HEK293 (cell line): Measurements from ENCODE around the gene C1QTNF12.

Source experiments
- CTCF ChIA-PET: fragments of 350-600 bp; formaldehyde crosslinking; extraction: SDS; loops from one replicate; lab custom pipeline; 2021; ENCODE audit warnings: antibody characterized with exemption; lab: Yijun Ruan, JAX
- POLR2A ChIA-PET: fragments of 300-600 bp; formaldehyde crosslinking; extraction: SDS; loops from one replicate; lab custom pipeline; 2020; ENCODE audit warnings: antibody characterized with exemption, inconsistent platforms; lab: Yijun Ruan, JAX
- H3K27ac ChIP-seq: fragments of 200-500 bp; sonication (Bioruptor generic); 2 replicates; pipeline ENCODE4 v1.5.1; 2014; ENCODE audit warnings: low read depth, low read length, control low read depth, inconsistent platforms; ENCODE audit errors: extremely low read depth
- H3K36me3 ChIP-seq, 2 experiments: fragments of 200-500 bp in 1 of 2; sonication (Bioruptor generic) in 1 of 2; 1 replicate in 1 of 2; 2 replicates in 1 of 2; pipeline ENCODE4 v1.5.1; 2014 to 2017; ENCODE audit warnings: inconsistent platforms in 2 of 2, low read length in 2 of 2; ENCODE audit not compliant: control insufficient read depth in 2 of 2, insufficient read depth in 1 of 2
- H3K4me1 ChIP-seq: fragments of 200-500 bp; sonication (Bioruptor generic); 2 replicates; pipeline ENCODE4 v1.5.1; 2014; ENCODE audit warnings: mild to moderate bottlenecking, low read length, inconsistent platforms; ENCODE audit not compliant: control insufficient read depth, insufficient read depth
- H3K4me3 ChIP-seq: 2 replicates; pipeline ENCODE4 v1.5.1; 2011; ENCODE audit warnings: low read depth, mild to moderate bottlenecking, control low read depth, low read length, moderate library complexity
- H3K9me3 ChIP-seq: fragments of 200-500 bp; sonication (Bioruptor generic); 2 replicates; pipeline ENCODE4 v1.5.1; 2014; ENCODE audit warnings: low read depth, low read length, inconsistent platforms; ENCODE audit not compliant: control insufficient read depth, insufficient read depth
- BCL11A ChIP-seq: fragments of 450-650 bp; formaldehyde crosslinking; IDR thresholded peaks from 2 replicates; pipeline ENCODE4 v1.5.1; 2016; ENCODE audit warnings: low read depth, missing biosample characterization, missing genetic modification characterization
- GLI4 ChIP-seq: fragments of 450-650 bp; formaldehyde crosslinking; IDR thresholded peaks from 2 replicates; pipeline ENCODE4 v1.5.1; 2016; ENCODE audit warnings: missing biosample characterization, missing genetic modification characterization
- GLIS1 ChIP-seq: fragments of 450-650 bp; formaldehyde crosslinking; IDR thresholded peaks from 2 replicates; pipeline ENCODE4 v1.5.1; 2016; ENCODE audit warnings: missing biosample characterization, missing genetic modification characterization
- KLF16 ChIP-seq: fragments of 450-650 bp; formaldehyde crosslinking; IDR thresholded peaks from 2 replicates; pipeline ENCODE4 v1.5.1; 2017; ENCODE audit warnings: missing biosample characterization, missing genetic modification characterization
- KLF8 ChIP-seq: fragments of 450-650 bp; formaldehyde crosslinking; IDR thresholded peaks from 2 replicates; pipeline ENCODE4 v1.5.1; 2016; ENCODE audit warnings: missing biosample characterization, missing genetic modification characterization
- REPIN1 ChIP-seq: fragments of 450-650 bp; formaldehyde crosslinking; IDR thresholded peaks from 2 replicates; pipeline ENCODE4 v1.5.1; 2017; ENCODE audit warnings: missing biosample characterization, missing genetic modification characterization, low read depth
- YY2 ChIP-seq: fragments of 450-650 bp; formaldehyde crosslinking; IDR thresholded peaks from 2 replicates; pipeline ENCODE4 v1.5.1; 2016; ENCODE audit warnings: missing biosample characterization, missing genetic modification characterization
- ZNF174 ChIP-seq: fragments of 450-650 bp; formaldehyde crosslinking; IDR thresholded peaks from 2 replicates; pipeline ENCODE4 v1.5.0; 2017; ENCODE audit warnings: missing biosample characterization, mild to moderate bottlenecking, missing genetic modification characterization
- ZNF239 ChIP-seq: fragments of 450-650 bp; formaldehyde crosslinking; IDR thresholded peaks from 2 replicates; pipeline ENCODE4 v1.5.1; 2016; ENCODE audit warnings: missing biosample characterization, missing genetic modification characterization
- ZNF302 ChIP-seq: fragments of 450-650 bp; formaldehyde crosslinking; IDR thresholded peaks from 2 replicates; pipeline ENCODE4 v1.5.1; 2016; ENCODE audit warnings: missing biosample characterization, missing genetic modification characterization, low read depth
- ZNF404 ChIP-seq: fragments of 450-650 bp; formaldehyde crosslinking; IDR thresholded peaks from 2 replicates; pipeline ENCODE4 v1.5.1; 2017; ENCODE audit warnings: missing biosample characterization, missing genetic modification characterization
- ZNF561 ChIP-seq: fragments of 450-650 bp; IDR thresholded peaks from 2 replicates; pipeline ENCODE4 v1.5.1; 2018; ENCODE audit warnings: missing biosample characterization, missing genetic modification characterization, borderline replicate concordance
- ZNF600 ChIP-seq: fragments of 450-650 bp; formaldehyde crosslinking; IDR thresholded peaks from 2 replicates; pipeline ENCODE4 v1.5.1; 2016; ENCODE audit warnings: missing biosample characterization, missing genetic modification characterization
- ZNF658 ChIP-seq: fragments of 450-650 bp; formaldehyde crosslinking; IDR thresholded peaks from 2 replicates; pipeline ENCODE4; 2016; ENCODE audit warnings: missing biosample characterization, missing genetic modification characterization
- TF ChIP-seq, protein P1 (sequence below): fragments of 450-650 bp; formaldehyde crosslinking; IDR thresholded peaks from 2 replicates; pipeline ENCODE4 v1.5.1; 2016; ENCODE audit warnings: missing biosample characterization, missing genetic modification characterization
- TF ChIP-seq, protein P2 (sequence below): fragments of 450-650 bp; formaldehyde crosslinking; IDR thresholded peaks from 2 replicates; pipeline ENCODE4 v1.5.1; 2017; ENCODE audit warnings: missing biosample characterization, missing genetic modification characterization
- TF ChIP-seq, protein P3 (sequence below): fragments of 450-650 bp; formaldehyde crosslinking; IDR thresholded peaks from 2 replicates; pipeline ENCODE4 v1.5.1; 2016; ENCODE audit warnings: missing biosample characterization, missing genetic modification characterization, borderline replicate concordance
- TF ChIP-seq, protein P4 (sequence below): fragments of 450-650 bp; formaldehyde crosslinking; IDR thresholded peaks from 2 replicates; pipeline ENCODE4 v1.5.1; 2016; ENCODE audit warnings: missing biosample characterization, missing genetic modification characterization

Gene C1QTNF12, protein sequence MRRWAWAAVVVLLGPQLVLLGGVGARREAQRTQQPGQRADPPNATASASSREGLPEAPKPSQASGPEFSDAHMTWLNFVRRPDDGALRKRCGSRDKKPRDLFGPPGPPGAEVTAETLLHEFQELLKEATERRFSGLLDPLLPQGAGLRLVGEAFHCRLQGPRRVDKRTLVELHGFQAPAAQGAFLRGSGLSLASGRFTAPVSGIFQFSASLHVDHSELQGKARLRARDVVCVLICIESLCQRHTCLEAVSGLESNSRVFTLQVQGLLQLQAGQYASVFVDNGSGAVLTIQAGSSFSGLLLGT

DNA sequence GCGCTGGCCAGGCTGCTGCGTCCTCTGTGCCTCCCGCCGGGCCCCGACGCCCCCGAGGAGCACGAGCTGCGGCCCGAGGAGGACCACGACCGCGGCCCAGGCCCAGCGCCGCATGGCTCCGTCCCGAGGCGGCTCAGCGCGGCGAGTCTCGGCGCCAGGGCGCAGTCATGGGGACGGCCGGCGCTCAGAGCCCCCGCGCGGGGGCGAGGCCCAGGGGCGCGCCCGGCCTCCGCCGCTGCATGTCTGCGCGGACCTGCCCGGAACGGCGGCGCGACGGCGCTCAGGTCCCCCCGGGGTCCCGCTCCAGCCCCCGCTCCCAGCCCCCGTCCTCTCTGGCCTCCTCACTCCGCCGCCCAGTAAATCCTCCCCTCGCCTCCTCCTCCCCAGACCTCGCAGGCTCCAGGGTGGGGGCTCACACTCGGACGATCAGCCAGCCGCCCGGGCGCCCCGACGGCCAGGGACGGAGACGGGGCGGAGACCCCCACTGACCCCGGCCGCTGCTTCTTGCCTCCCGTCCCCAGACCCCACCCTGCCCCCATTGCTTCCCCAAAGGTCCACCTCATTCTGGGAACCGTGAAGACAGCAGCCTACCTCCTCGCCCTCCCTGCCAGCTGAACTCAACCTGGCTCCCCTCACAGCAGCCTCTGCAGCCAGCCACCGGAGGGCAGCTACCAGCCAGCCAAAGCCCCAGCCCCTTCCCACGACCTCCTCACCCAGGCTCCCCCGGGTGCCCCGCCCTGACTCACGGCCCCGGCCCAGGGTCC lies at the start of gene C1QTNF12:
C1QTNF12 (minus strand) TSS at position 146 of the 764 bp plus-strand sequence; CDS start at position 114, 32 bp downstream.
- Histone ChIP-seq H3K4me3 (no peak within 1 kb of the TSS), H3K36me3 (no peaks in the 10 kb centered on the region; a peak in 1 of 3 replicates), H3K9me3 (no peaks in the 10 kb centered on the region), H3K4me1 (no peaks in the 10 kb centered on the region; the same call in 1 of the 2 replicates), H3K27ac (no peak within 1 kb of the TSS)
- CTCF ChIA-PET, result interaction anchor here (1.1 to 1.3 kb wide), 2 partner anchors 44 to 124 kb away, joined by 4 to 6 read pairs; no protein-coding TSS in a partner anchor
- POLR2A ChIA-PET, result no interaction called here
- TF ChIP-seq ZNF174 (tag by site-specific recombination) (no peak), KLF8 (tag by site-specific recombination) (peak; percentile 35; the same call in 1 of the 2 replicates)
- TF ChIP-seq, protein P1, sequence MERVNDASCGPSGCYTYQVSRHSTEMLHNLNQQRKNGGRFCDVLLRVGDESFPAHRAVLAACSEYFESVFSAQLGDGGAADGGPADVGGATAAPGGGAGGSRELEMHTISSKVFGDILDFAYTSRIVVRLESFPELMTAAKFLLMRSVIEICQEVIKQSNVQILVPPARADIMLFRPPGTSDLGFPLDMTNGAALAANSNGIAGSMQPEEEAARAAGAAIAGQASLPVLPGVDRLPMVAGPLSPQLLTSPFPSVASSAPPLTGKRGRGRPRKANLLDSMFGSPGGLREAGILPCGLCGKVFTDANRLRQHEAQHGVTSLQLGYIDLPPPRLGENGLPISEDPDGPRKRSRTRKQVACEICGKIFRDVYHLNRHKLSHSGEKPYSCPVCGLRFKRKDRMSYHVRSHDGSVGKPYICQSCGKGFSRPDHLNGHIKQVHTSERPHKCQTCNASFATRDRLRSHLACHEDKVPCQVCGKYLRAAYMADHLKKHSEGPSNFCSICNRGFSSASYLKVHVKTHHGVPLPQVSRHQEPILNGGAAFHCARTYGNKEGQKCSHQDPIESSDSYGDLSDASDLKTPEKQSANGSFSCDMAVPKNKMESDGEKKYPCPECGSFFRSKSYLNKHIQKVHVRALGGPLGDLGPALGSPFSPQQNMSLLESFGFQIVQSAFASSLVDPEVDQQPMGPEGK (tag by site-specific recombination), result peak; percentile 20; the same call in 1 of the 2 replicates

DNA sequence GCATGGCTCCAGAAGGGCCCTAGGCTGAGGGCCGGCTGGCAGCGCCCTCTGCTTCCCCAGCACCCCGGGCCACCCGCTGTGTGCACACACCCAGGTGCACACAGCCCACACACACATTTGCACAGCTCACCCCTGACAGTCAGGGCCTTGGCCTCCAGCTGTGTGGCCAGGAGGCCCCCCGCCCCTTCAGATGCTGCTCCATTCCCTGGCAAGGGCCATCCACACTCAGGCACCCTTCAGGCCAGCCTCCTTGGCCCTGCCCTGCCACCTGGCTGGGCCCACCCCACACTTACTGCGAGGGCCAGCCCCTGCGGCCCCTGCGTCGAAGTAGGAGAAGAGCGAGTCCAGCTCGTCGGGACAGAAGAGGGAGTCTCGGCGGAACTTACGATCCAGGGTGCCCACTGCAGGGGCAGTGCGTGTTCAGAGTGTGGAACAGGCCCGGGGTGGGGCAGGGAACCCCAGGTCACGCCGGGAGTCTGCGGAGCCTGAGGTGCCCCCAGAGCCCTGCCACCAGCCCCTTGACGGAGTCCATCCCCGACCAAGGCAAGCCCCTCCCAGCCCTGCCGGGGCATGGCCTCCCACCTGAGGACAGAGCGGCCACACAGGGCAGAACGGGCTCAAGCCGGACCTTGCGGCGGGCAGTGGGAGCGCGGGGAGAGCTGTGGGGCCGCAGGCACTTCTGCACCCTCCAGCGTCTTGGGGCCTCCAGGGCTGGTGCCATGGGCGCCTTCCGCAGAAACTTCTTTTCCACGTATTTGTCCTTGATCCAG lies 48.8 kb upstream of the C1QTNF12 start:
- Histone ChIP-seq H3K27ac (no peak overlapping the region), H3K4me3 (no peak overlapping the region), H3K36me3 (peaks cover 0 to 41% of the 10 kb centered on the region in 2 experiments; a peak in 1 of 3 replicates), H3K4me1 (no peaks in the 10 kb centered on the region), H3K9me3 (no peaks in the 10 kb centered on the region)
- ChIA-PET CTCF (interaction anchor here (1.0 kb wide), 1 partner anchor 306 kb away, joined by 3 read pairs; no protein-coding TSS in a partner anchor), POLR2A (no interaction called here)
- TF ChIP-seq GLIS1 (tag by site-specific recombination), result peak; percentile 53
- TF ChIP-seq, protein P2, sequence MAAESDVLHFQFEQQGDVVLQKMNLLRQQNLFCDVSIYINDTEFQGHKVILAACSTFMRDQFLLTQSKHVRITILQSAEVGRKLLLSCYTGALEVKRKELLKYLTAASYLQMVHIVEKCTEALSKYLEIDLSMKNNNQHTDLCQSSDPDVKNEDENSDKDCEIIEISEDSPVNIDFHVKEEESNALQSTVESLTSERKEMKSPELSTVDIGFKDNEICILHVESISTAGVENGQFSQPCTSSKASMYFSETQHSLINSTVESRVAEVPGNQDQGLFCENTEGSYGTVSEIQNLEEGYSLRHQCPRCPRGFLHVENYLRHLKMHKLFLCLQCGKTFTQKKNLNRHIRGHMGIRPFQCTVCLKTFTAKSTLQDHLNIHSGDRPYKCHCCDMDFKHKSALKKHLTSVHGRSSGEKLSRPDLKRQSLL (tag by site-specific recombination), result no peak
- TF ChIP-seq REPIN1 (tag by site-specific recombination), result no peak
- no peak for TF ChIP-seq BCL11A (tag by site-specific recombination)
- no peak for TF ChIP-seq GLI4 (tag by site-specific recombination)
- peak; percentile 67 for TF ChIP-seq ZNF600 (tag by site-specific recombination)
- no peak for TF ChIP-seq KLF16 (tag by site-specific recombination)
- TF ChIP-seq ZNF658 (tag by site-specific recombination), result no peak
- TF ChIP-seq, protein P1 (tag by site-specific recombination), result 0 out of 2 replicates have a peak, but pooled peaks have one; percentile 21
- TF ChIP-seq ZNF404, result no peak
- TF ChIP-seq ZNF561 (tag by site-specific recombination), result no peak
- no peak for TF ChIP-seq ZNF239
- TF ChIP-seq, protein P3, sequence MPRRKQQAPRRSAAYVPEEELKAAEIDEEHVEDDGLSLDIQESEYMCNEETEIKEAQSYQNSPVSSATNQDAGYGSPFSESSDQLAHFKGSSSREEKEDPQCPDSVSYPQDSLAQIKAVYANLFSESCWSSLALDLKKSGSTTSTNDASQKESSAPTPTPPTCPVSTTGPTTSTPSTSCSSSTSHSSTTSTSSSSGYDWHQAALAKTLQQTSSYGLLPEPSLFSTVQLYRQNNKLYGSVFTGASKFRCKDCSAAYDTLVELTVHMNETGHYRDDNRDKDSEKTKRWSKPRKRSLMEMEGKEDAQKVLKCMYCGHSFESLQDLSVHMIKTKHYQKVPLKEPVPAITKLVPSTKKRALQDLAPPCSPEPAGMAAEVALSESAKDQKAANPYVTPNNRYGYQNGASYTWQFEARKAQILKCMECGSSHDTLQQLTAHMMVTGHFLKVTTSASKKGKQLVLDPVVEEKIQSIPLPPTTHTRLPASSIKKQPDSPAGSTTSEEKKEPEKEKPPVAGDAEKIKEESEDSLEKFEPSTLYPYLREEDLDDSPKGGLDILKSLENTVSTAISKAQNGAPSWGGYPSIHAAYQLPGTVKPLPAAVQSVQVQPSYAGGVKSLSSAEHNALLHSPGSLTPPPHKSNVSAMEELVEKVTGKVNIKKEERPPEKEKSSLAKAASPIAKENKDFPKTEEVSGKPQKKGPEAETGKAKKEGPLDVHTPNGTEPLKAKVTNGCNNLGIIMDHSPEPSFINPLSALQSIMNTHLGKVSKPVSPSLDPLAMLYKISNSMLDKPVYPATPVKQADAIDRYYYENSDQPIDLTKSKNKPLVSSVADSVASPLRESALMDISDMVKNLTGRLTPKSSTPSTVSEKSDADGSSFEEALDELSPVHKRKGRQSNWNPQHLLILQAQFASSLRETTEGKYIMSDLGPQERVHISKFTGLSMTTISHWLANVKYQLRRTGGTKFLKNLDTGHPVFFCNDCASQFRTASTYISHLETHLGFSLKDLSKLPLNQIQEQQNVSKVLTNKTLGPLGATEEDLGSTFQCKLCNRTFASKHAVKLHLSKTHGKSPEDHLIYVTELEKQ (tag by site-specific recombination), result no peak
- TF ChIP-seq, protein P4, sequence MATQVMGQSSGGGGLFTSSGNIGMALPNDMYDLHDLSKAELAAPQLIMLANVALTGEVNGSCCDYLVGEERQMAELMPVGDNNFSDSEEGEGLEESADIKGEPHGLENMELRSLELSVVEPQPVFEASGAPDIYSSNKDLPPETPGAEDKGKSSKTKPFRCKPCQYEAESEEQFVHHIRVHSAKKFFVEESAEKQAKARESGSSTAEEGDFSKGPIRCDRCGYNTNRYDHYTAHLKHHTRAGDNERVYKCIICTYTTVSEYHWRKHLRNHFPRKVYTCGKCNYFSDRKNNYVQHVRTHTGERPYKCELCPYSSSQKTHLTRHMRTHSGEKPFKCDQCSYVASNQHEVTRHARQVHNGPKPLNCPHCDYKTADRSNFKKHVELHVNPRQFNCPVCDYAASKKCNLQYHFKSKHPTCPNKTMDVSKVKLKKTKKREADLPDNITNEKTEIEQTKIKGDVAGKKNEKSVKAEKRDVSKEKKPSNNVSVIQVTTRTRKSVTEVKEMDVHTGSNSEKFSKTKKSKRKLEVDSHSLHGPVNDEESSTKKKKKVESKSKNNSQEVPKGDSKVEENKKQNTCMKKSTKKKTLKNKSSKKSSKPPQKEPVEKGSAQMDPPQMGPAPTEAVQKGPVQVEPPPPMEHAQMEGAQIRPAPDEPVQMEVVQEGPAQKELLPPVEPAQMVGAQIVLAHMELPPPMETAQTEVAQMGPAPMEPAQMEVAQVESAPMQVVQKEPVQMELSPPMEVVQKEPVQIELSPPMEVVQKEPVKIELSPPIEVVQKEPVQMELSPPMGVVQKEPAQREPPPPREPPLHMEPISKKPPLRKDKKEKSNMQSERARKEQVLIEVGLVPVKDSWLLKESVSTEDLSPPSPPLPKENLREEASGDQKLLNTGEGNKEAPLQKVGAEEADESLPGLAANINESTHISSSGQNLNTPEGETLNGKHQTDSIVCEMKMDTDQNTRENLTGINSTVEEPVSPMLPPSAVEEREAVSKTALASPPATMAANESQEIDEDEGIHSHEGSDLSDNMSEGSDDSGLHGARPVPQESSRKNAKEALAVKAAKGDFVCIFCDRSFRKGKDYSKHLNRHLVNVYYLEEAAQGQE (tag by site-specific recombination), result no peak
- TF ChIP-seq YY2, result no peak
- no peak for TF ChIP-seq ZNF302 (tag by site-specific recombination)
